Ascending aorta (tissue), 2 donors: Measurements from ENCODE around the gene SHB. TPM values are rescaled to one million over a fixed set of nuclear protein-coding genes. Genes with fewer than 3 reads are reported as not detected.

Experiments used
- DNase-seq, 2 donors: peaks; one replicate each; pipeline ENCODE4 v3.0.0-alpha.2; 2019; ENCODE audit warnings: low spot score in 2 of 2
- H3K27ac ChIP-seq, 2 donors: fragments of 200-600 bp; sonication (generic); one replicate each; pipeline ENCODE4 v1.5.1; 2016 to 2017; ENCODE audit warnings: mild to moderate bottlenecking in 1 of 2
- H3K27me3 ChIP-seq: fragments of 200-600 bp; sonication (generic); one replicate; pipeline ENCODE4 v1.5.1; 2017
- H3K36me3 ChIP-seq, 2 donors: fragments of 200-600 bp; sonication (generic); one replicate each; pipeline ENCODE4 v1.5.1; 2016
- H3K4me1 ChIP-seq, 2 donors: fragments of 200-600 bp; sonication (generic); one replicate each; pipeline ENCODE4 v1.5.1; 2016 to 2017; ENCODE audit warnings: mild to moderate bottlenecking in 1 of 2
- H3K4me3 ChIP-seq, 2 donors: fragments of 200-600 bp; sonication (generic); one replicate each; pipeline ENCODE4 v1.5.1; 2016 to 2017; ENCODE audit warnings: mild to moderate bottlenecking in 1 of 2
- H3K9me3 ChIP-seq, 2 donors: fragments of 200-600 bp; sonication (generic); one replicate each; pipeline ENCODE4 v1.5.1; 2016
- intact Hi-C: fragments of 100-400 bp; cut with DNase I; formaldehyde crosslinking; loops from one replicate; pipeline ENCODE4 v1.15.1; 2023
- total RNA-seq: library from RNA; depleted of rRNA; stranded (reverse); fragments of >200 nt; gene quantifications from one replicate; pipeline ENCODE4 v1.1.0, GENCODE V29; 2016
- TF ChIP-seq, protein P1 (sequence below), 3 experiments: fragments of 200-600 bp in 2 of 3; fragments of 450-650 bp in 1 of 3; sonication (generic) in 2 of 3; IDR thresholded peaks; one replicate each; pipeline ENCODE4 v1.5.1; 2016 to 2019; ENCODE audit warnings: antibody characterized with exemption in 3 of 3, mild to moderate bottlenecking in 1 of 3, moderate library complexity in 1 of 3

SHB gene
- total RNA-seq, 1 donor from 2014 or later = 77.8 TPM

DNA sequence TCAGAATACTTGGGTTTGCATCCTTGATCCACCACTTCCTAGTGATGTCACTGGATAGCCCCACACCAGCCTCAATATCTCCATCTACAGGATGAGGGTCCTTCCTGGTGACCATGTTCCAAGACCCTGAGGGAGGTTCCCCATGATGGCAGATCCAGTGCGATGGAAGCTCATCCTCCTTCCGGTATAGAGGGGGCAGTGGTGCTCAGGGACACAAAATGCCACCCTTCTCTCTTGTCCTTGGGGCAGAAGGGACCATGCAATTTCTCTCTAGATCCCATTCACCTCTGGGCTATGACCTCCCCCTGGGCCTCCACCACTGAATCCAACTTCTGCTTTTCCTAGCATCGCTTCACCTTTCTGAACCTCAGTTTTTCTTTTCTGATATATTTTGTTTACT lies 159.7 kb downstream of the SHB start:
- TF ChIP-seq, protein P1, sequence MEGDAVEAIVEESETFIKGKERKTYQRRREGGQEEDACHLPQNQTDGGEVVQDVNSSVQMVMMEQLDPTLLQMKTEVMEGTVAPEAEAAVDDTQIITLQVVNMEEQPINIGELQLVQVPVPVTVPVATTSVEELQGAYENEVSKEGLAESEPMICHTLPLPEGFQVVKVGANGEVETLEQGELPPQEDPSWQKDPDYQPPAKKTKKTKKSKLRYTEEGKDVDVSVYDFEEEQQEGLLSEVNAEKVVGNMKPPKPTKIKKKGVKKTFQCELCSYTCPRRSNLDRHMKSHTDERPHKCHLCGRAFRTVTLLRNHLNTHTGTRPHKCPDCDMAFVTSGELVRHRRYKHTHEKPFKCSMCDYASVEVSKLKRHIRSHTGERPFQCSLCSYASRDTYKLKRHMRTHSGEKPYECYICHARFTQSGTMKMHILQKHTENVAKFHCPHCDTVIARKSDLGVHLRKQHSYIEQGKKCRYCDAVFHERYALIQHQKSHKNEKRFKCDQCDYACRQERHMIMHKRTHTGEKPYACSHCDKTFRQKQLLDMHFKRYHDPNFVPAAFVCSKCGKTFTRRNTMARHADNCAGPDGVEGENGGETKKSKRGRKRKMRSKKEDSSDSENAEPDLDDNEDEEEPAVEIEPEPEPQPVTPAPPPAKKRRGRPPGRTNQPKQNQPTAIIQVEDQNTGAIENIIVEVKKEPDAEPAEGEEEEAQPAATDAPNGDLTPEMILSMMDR (IDR thresholded peaks at IDR 0.05) = no peak
- no peak for DNase-seq
- no peak overlapping the region for H3K4me3 ChIP-seq
- H3K9me3 ChIP-seq = no peaks in the 10 kb centered on the region
- intact Hi-C loops = loop anchor here (10.0 kb wide), 3 partner anchors 125 to 515 kb away; partner anchors contain the start of genes ALDH1B1, EXOSC3 and IGFBPL1
- no peaks in the 10 kb centered on the region for H3K27me3 ChIP-seq
- peaks cover 0 to 3% of the 10 kb centered on the region in 2 donors for H3K4me1 ChIP-seq
- no peaks in the 10 kb centered on the region for H3K36me3 ChIP-seq
- H3K27ac ChIP-seq = no peak overlapping the region

DNA sequence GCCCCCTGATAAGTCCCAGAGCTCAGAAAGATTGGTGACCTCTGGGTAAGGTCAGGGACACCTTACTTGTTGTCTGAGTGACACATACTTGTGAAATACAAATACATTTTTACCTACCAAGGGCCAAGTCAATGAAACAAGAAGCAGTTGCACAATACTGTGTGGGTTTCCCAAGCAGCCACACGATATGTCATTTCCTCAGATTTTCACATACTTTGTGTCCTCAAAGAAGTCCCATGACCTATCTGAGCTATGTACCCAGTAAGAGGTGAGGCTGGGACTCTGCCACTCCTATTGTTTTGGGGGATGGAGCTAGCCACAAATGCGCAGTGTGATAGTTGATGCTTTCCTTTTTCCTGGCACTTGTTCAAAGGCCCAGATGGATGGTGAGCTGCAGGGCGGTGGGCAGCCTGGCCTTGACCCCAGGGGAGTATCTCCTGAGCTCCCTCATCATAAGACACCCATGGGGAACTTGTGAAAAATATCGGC lies 160.3 kb downstream of the SHB start:
- no peak overlapping the region for H3K4me3 ChIP-seq
- intact Hi-C loops = loop anchor here (10.0 kb wide), 3 partner anchors 124 to 516 kb away; partner anchors contain the start of genes ALDH1B1, EXOSC3 and IGFBPL1
- H3K27me3 ChIP-seq = no peaks in the 10 kb centered on the region
- no peak for DNase-seq
- H3K9me3 ChIP-seq = no peaks in the 10 kb centered on the region
- no peaks in the 10 kb centered on the region for H3K36me3 ChIP-seq
- H3K4me1 ChIP-seq = peaks cover 0 to 3% of the 10 kb centered on the region in 2 donors
- TF ChIP-seq, protein P1 (IDR thresholded peaks at IDR 0.05) = no peak
- H3K27ac ChIP-seq = no peak overlapping the region

DNA sequence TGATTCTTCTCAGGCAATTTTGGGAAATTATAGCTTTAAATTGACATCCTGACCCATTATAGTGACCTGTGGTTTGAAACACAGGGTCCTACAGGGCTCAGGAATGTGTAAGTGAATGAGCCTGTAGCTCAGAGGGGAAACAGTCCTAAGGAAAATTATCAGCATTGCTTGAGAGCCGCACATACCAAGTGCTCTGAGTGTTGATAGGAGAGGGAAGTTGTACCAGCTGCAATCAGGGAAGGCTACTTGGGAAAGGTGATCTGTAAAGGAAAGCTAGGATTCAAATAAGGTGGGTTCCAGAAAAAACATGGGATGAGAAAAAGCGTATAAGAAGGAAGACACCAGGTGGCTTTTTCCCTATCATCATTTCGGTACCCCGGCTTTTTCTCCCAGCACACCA lies 160.7 kb downstream of the SHB start:
- Histone ChIP-seq H3K36me3 (no peaks in the 10 kb centered on the region), H3K4me1 (peaks cover 0 to 3% of the 10 kb centered on the region in 2 donors), H3K27me3 (no peaks in the 10 kb centered on the region), H3K4me3 (no peak overlapping the region), H3K27ac (no peak overlapping the region), H3K9me3 (no peaks in the 10 kb centered on the region)
- DNase-seq = no peak
- TF ChIP-seq, protein P1 (IDR thresholded peaks at IDR 0.05) = no peak
- intact Hi-C loops = loop anchor here (10.0 kb wide), 3 partner anchors 123 to 517 kb away; partner anchors contain the start of genes ALDH1B1, EXOSC3 and IGFBPL1

DNA sequence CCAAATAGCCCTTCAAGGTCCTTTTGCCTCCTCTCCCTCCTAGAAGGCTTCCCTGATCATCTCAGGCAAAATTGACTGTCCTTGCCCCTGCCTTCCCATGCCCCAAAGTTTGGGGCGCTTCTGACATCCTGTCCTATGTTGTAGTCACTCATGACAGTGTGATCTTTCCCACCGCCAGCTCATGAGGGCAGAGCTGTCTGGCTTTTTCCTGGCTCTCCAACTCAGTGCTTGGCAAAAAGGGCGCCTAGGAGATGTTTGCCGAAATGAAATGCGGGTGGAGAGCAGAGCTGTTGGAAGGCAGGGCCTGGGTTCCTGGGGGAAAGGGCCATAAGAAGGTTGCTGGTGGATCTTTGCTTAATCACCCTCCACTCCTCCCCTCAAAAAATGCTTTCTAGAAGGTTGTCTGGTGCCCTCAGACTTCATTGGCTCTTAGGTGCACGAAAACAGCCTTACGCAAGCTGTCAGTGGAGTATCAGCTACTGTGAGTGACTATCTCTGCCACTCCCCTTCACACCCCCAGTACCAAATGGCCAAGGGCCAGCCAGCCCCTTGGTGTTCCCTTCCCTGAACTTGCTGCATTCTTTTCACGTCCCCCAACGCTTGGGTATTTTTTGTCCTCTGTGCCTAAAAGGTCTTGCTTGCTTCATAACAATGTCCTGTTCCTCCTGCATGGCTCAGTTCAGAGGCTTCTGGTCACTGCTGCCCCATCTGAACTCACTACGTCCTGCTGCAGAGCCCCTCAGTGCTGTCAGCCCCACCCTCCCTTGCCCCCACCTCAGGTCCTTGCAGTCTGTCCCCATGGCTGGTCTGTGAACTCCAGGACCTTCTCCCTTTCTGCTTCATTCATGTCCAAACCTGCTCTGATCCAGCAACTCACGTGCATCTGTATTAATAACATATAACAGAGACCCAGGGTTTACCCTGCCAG lies 162.5 kb downstream of the SHB start:
- Histone ChIP-seq H3K27me3 (no peaks in the 10 kb centered on the region), H3K27ac (no peak overlapping the region), H3K4me3 (no peak overlapping the region), H3K36me3 (no peaks in the 10 kb centered on the region), H3K9me3 (no peaks in the 10 kb centered on the region), H3K4me1 (peaks cover 3 to 12% of the 10 kb centered on the region in 2 donors)
- DNase-seq = no peak
- TF ChIP-seq, protein P1 (IDR thresholded peaks at IDR 0.05) = no peak
- intact Hi-C loops = loop anchor here (10.0 kb wide), 3 partner anchors 122 to 518 kb away; partner anchors contain the start of genes ALDH1B1, EXOSC3 and IGFBPL1

DNA sequence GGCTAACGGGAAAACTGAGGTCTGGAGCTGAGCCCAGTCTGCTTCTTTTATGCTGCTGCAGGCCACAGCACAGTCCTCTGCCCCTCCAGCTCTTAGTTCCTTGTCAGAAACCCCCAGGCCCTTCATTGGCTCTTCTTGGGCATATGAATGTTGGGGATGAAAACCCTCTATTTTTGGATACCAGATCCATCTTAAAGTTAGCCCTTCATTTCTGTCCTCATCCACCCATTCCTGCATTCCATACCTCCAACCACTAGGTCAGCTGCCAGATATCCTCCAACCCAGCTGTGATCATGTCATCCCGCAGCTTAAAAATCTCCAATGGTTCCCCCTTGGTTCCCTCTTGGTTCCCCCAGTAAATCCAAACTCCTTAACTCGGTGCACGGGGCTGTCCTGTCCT lies 163.3 kb downstream of the SHB start:
- DNase-seq = no peak
- Histone ChIP-seq H3K4me3 (no peak overlapping the region), H3K36me3 (no peaks in the 10 kb centered on the region), H3K27me3 (no peaks in the 10 kb centered on the region), H3K4me1 (peaks cover 3 to 12% of the 10 kb centered on the region in 2 donors), H3K9me3 (no peaks in the 10 kb centered on the region), H3K27ac (no peak overlapping the region)
- TF ChIP-seq, protein P1 (IDR thresholded peaks at IDR 0.05) = no peak
- intact Hi-C loops = loop anchor here (2.0 to 10.0 kb wide), 5 partner anchors 111 to 519 kb away; partner anchors contain the start of genes ALDH1B1, EXOSC3 and IGFBPL1
